ENCODE results near the gene CENPK. TPM values are rescaled to one million over a fixed set of nuclear protein-coding genes. Genes with fewer than 3 reads are reported as not detected.

Gene CENPK
- total and polyA plus RNA-seq, 12 donors = 0.32 to 13.7 (median 1.3) TPM; not detected in 1

- intact Hi-C loops (cut with DNase I) = no loop called here
- peak overlapping the region in 4 of 5 donors; percentile 23 to 93 (median 87) for H3K27ac ChIP-seq
- H3K4me1 ChIP-seq (replicated peaks in 1 of 2) = peaks cover 5 to 34% of the 10 kb centered on the region in 2 donors
- H3K4me3 ChIP-seq = peak overlapping the region in 3 of 4 donors; percentile 66 to 84 (median 81)
- WGBS, 4 donors = 3 to 7% (median 6%) methylated on average over 11 of the region's 11 CpGs
- H3K27me3 ChIP-seq = no peaks in the 10 kb centered on the region
- no peak for DNase-seq
- H3K36me3 ChIP-seq (replicated peaks in 1 of 2) = no peaks in the 10 kb centered on the region
- no peak for TF ChIP-seq CTCF (IDR thresholded peaks at IDR 0.05)
- TF ChIP-seq POLR2A (IDR thresholded peaks at IDR 0.05) = no peak
- H3K9me3 ChIP-seq (replicated peaks in 1 of 3) = no peaks in the 10 kb centered on the region
Measured at GRCh38 chr5:65563777-65564176, 809 bp upstream of the CENPK start.

GRCh38 chr5:65556718-65557117 lies 6.2 kb downstream of the CENPK start:
- TF ChIP-seq CTCF (IDR thresholded peaks at IDR 0.05) (no peak), POLR2A (IDR thresholded peaks at IDR 0.05) (no peak)
- no peaks in the 10 kb centered on the region for H3K36me3 ChIP-seq (replicated peaks in 1 of 2)
- no peaks in the 10 kb centered on the region for H3K4me1 ChIP-seq (replicated peaks in 1 of 2)
- no peaks in the 10 kb centered on the region for H3K27me3 ChIP-seq
- intact Hi-C loops (cut with DNase I) = no loop called here
- DNase-seq = no peak
- no peaks in the 10 kb centered on the region for H3K9me3 ChIP-seq (replicated peaks in 1 of 3)
- no peak overlapping the region for H3K4me3 ChIP-seq
- 90 to 96% (median 92%) methylated on average over 3 of the region's 3 CpGs for WGBS, 4 donors
- H3K27ac ChIP-seq = no peak overlapping the region

GRCh38 chr5:65556181-65556580 lies 6.8 kb downstream of the CENPK start:
- no peak for TF ChIP-seq POLR2A (IDR thresholded peaks at IDR 0.05)
- TF ChIP-seq CTCF (IDR thresholded peaks at IDR 0.05) = no peak
- DNase-seq = no peak
- H3K36me3 ChIP-seq (replicated peaks in 1 of 2) = no peaks in the 10 kb centered on the region
- intact Hi-C loops (cut with DNase I) = no loop called here
- no peak overlapping the region for H3K27ac ChIP-seq
- no peaks in the 10 kb centered on the region for H3K4me1 ChIP-seq (replicated peaks in 1 of 2)
- WGBS, 4 donors = 59 to 76% (median 65%) methylated on average over 2 of the region's 2 CpGs
- H3K4me3 ChIP-seq = no peak overlapping the region
- no peaks in the 10 kb centered on the region for H3K9me3 ChIP-seq (replicated peaks in 1 of 3)
- no peaks in the 10 kb centered on the region for H3K27me3 ChIP-seq

DNA sequence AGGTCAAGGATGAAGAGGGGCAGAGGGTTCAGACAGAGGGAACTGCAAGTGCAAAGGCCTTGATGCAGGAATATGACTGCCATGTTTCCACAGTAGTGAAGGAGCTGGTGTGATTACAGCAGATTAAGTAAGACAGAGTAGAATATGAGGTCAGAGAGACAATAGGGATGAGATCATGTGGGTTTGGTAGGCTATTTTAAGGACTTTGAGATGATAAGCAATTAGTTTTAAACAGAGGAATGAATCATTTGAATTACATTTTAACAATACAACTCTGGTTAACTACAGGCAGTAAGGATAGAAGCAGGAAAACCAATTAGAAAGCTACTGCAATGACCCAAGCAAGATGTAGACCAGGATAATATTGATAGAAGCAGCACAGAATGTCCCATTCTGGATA lies 7.7 kb downstream of the CENPK start:
- Histone ChIP-seq H3K27ac (no peak overlapping the region), H3K27me3 (no peaks in the 10 kb centered on the region), H3K4me1 (replicated peaks in 1 of 2) (no peaks in the 10 kb centered on the region), H3K36me3 (replicated peaks in 1 of 2) (no peaks in the 10 kb centered on the region), H3K4me3 (no peak overlapping the region), H3K9me3 (replicated peaks in 1 of 3) (no peaks in the 10 kb centered on the region)
- no peak for DNase-seq
- TF ChIP-seq POLR2A (IDR thresholded peaks at IDR 0.05) = no peak
- TF ChIP-seq CTCF (IDR thresholded peaks at IDR 0.05) = no peak
- intact Hi-C loops (cut with DNase I) = no loop called here

All from adrenal gland (tissue), 12 donors.